ENCODE data around the gene LARP4. TPM values are rescaled to one million over a fixed set of nuclear protein-coding genes. Genes with fewer than 3 reads are reported as not detected.

LARP4 gene
- total RNA-seq, 1 experiment from 2014 or later, result 92.7 TPM

GRCh38 chr12:50518090-50518489 is 117.4 kb downstream of the LARP4 start:
- no peak for TF ChIP-seq REST (IDR thresholded peaks at IDR 0.05; ENCODE audit: insufficient read depth in 1 of 2, low read depth in 2 of 2, low read length in 1 of 2)
- TF ChIP-seq TCF7L2 (IDR thresholded peaks at IDR 0.05; ENCODE audit: low read depth, low read length), result no peak
- no peak for TF ChIP-seq CTCF (IDR thresholded peaks at IDR 0.05)
- no peak for TF ChIP-seq SIN3A (IDR thresholded peaks at IDR 0.05; ENCODE audit: borderline replicate concordance, insufficient read depth, low read depth, low read length)
- TF ChIP-seq POLR2AphosphoS5 (IDR thresholded peaks at IDR 0.05; ENCODE audit: low read depth, low read length), result no peak
- no peak overlapping the region for H3K4me3 ChIP-seq (ENCODE audit: low read depth in 2 of 2, low read length in 2 of 2)
- CTCF ChIA-PET, result no interaction called here
- in situ Hi-C loops (cut with HindIII; ENCODE audit: low pct_unique_long_range_greater_than_20kb, low sequenced_read_pairs) (no loop called here), intact Hi-C loops (cut with micrococcal nuclease; ENCODE audit: unreplicated experiment) (no loop called here)
- no peaks in the 10 kb centered on the region for H3K27me3 ChIP-seq (ENCODE audit: control insufficient read depth, insufficient read depth, low read length)
- DNase-seq (ENCODE audit: low read depth, low spot score) (no peak), ATAC-seq (no peak)
- BruUV-seq (replicated peaks), result no TSS peak
- peak overlapping the region; percentile 49; the same call in 1 of the 2 replicates for H3K27ac ChIP-seq (ENCODE audit: low read length)
- no peaks in the 10 kb centered on the region for H3K9me3 ChIP-seq (ENCODE audit: control insufficient read depth, insufficient read depth, low read depth, low read length)
- no peaks in the 10 kb centered on the region for H3K36me3 ChIP-seq (ENCODE audit: control insufficient read depth, insufficient read depth, low read length)
- peaks cover 12% of the 10 kb centered on the region for H3K4me1 ChIP-seq (ENCODE audit: control insufficient read depth, insufficient read depth, low read length)
- POLR2A ChIA-PET, result no interaction called here

GRCh38 chr12:50519353-50519752 is 118.7 kb downstream of the LARP4 start:
- ATAC-seq (no peak), DNase-seq (ENCODE audit: low read depth, low spot score) (no peak)
- BruUV-seq (replicated peaks), result no TSS peak
- H3K4me1 ChIP-seq (ENCODE audit: control insufficient read depth, insufficient read depth, low read length), result peaks cover 12% of the 10 kb centered on the region
- in situ Hi-C loops (cut with HindIII; ENCODE audit: low pct_unique_long_range_greater_than_20kb, low sequenced_read_pairs), result no loop called here
- no peaks in the 10 kb centered on the region for H3K27me3 ChIP-seq (ENCODE audit: control insufficient read depth, insufficient read depth, low read length)
- TF ChIP-seq REST (IDR thresholded peaks at IDR 0.05; ENCODE audit: insufficient read depth in 1 of 2, low read depth in 2 of 2, low read length in 1 of 2) (no peak), TCF7L2 (IDR thresholded peaks at IDR 0.05; ENCODE audit: low read depth, low read length) (no peak), CTCF (IDR thresholded peaks at IDR 0.05) (no peak), POLR2AphosphoS5 (IDR thresholded peaks at IDR 0.05; ENCODE audit: low read depth, low read length) (no peak)
- H3K4me3 ChIP-seq (ENCODE audit: low read depth in 2 of 2, low read length in 2 of 2), result no peak overlapping the region
- POLR2A ChIA-PET, result no interaction called here
- intact Hi-C loops (cut with micrococcal nuclease; ENCODE audit: unreplicated experiment), result no loop called here
- no peaks in the 10 kb centered on the region for H3K36me3 ChIP-seq (ENCODE audit: control insufficient read depth, insufficient read depth, low read length)
- CTCF ChIA-PET, result interaction anchor here (0.6 kb wide), 1 partner anchor 755 kb away, joined by 3 read pairs; no protein-coding TSS in a partner anchor
- H3K27ac ChIP-seq (ENCODE audit: low read length), result no peak overlapping the region
- no peaks in the 10 kb centered on the region for H3K9me3 ChIP-seq (ENCODE audit: control insufficient read depth, insufficient read depth, low read depth, low read length)
